Erythroblast (primary cell): ENCODE measurements around the gene UNC13B.

ENCODE experiments used
- GATA1 ChIP-seq: IDR thresholded peaks from 2 replicates; pipeline ENCODE4 v1.6.1; 2011; ENCODE audit warnings: low read depth, mild to moderate bottlenecking, control low read depth, low read length, moderate library complexity
- POLR2A ChIP-seq: IDR thresholded peaks from 2 replicates; pipeline ENCODE4 v1.6.1; 2011; ENCODE audit warnings: mild to moderate bottlenecking, low read length

- no peak for TF ChIP-seq POLR2A
- TF ChIP-seq GATA1: no peak
Measured at GRCh38 chr9:35232867-35233544, 71.2 kb downstream of the UNC13B start.
